GM12864 (cell line): Measurements from ENCODE around the gene KCNJ9.

Experiments used
- DNase-seq: peaks from one replicate; pipeline ENCODE4 v3.0.0-alpha.2; 2011; ENCODE audit warnings: low read depth
- H3K4me3 ChIP-seq: 2 replicates; pipeline ENCODE4 v1.5.1; 2011; ENCODE audit warnings: mild to moderate bottlenecking, low read depth, low read length, control low read depth
- CTCF ChIP-seq: IDR thresholded peaks from 2 replicates; pipeline ENCODE4 v1.5.1; 2011; ENCODE audit warnings: low read depth, mild to moderate bottlenecking, moderate library complexity, low read length, control low read depth, inconsistent platforms; ENCODE audit errors: missing control alignments

The KCNJ9 gene

GRCh38 chr1:160087118-160087662 is 5.9 kb downstream of the KCNJ9 start:
- DNase-seq, result no peak

GRCh38 chr1:160089883-160090282 is 8.5 kb downstream of the KCNJ9 start:
- no peak overlapping the region for H3K4me3 ChIP-seq
- no peak for DNase-seq
- TF ChIP-seq CTCF, result no peak

More at GRCh38 chr1:160087118-160087662, 5.9 kb downstream of the KCNJ9 start:
- H3K4me3 ChIP-seq, result no peak overlapping the region
- TF ChIP-seq CTCF, result no peak

DNA sequence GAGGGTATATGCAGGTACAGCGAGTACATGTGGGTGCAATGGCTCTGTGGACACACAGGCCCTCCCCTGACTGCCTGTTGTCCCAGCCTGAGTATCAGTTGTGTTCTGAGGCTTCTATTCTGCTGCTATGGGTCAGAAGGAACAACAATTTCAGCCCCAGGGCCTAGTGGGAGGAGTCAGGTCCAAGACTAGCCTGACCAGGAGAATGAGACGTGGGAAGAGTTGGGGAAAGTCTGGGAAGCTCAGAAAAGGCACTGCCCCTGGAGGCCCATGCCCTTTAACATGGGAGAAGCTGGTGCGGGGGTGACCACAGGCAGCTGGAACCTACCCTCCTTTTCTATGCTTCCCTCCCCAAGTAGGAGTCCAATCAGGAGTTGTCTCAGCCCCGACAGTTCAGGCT is 9.4 kb downstream of the KCNJ9 start:
- DNase-seq, result no peak
- no peak for TF ChIP-seq CTCF
- H3K4me3 ChIP-seq, result no peak overlapping the region

DNA sequence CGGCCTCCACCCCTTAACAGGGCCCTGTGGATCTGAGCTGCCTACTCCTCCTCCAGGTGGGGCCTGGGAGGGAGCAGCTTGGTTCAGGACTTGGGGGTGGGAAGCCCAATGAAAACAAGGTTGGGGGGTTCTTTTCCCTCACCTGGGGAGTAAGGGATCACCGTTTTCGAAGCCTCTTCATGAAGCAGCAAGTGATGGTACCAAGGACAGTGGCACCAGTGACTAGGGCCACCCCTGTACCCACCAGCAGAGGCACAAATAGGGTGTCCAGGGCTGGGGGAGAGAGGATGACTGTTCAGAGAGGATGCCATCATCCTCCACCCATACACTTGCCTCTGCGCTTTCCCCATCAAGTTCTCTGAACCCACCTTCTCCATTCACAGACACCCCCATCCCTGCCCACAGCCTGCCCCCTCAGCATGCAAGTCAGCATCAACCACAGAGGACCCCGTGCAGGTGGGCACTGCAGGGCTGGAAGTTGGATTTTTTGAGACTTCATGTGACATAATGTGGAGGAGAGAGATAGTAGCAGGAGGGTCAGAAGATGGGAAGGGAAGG is 10.4 kb downstream of the KCNJ9 start:
- DNase-seq, result no peak
- TF ChIP-seq CTCF, result no peak
- H3K4me3 ChIP-seq, result no peak overlapping the region

DNA sequence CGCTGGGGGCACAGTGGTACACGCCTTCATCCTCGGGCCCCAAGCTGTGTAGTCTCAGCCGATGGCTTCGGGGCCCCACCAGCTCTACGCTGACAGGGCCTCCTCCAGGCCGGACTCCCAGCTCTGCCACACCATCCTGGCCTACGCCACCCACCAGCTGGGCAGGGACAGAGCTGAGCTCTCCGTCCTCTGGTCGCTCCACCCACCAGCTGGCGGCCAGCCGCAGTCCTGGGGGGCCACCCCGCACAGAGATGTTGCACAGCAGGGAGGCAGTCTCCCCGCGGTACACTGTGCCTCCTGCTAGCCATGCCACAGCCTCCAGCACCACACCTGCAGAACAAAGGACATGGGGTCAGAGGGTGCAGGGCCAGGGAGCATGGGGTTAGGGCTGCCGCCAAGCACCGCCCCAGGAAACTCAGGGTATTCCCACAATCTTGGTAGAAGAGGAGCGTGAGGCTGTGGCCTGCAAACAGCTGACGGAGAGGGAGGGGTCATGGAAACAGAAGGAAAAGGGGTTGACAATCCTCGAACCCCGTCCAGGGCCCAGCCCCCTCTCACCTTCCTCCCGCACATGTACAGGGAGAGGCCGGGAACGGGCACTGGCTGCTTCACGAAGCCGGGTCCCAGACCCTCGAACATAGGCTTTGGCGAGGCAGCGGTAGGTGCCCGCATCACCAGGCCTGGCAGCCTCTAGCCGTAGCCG is 11.2 kb downstream of the KCNJ9 start:
- no peak for TF ChIP-seq CTCF
- no peak for DNase-seq
- H3K4me3 ChIP-seq, result no peak overlapping the region

DNA sequence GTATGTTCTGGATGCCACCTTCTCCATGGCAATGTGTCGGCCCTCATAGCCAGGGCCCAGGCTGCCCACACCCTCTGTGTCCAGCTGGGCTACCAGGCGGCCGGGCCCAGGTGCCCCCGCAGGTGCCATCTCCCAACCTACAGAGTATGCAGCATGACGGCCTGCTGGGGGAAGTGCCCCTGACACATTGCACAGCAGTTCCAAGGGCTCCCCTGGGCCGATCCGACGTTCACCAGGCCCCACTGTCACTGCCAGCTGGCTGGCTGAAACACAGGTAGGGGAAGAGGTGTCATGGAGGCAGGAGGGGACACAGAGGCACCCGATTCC is 11.7 kb downstream of the KCNJ9 start:
- no peak for DNase-seq
- H3K4me3 ChIP-seq, result no peak overlapping the region
- no peak for TF ChIP-seq CTCF
